Fibroblast of skin of back (primary cell): Measurements from ENCODE around the gene SPACA1.

Source experiments
- DNase-seq: peaks from one replicate; pipeline ENCODE4 v3.0.0-alpha.2; 2013

SPACA1 gene

DNA sequence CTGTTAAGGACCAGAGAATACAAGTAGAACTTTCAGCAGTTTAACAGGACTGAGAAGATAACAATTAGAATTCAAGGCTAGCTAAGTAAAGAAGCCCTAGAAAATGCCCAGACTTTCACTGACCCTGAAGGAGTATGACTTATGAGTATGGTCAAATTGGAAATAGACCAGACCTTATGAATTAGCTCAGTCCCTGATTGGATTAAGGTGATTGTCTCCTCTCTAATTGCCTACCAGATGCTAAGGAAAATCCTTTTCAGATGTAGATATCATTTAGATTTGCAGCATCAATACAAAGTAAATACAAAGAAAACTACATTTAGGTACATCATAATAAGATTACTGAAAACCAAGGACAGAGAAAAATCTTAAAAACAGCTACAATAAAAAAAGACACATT, 59.6 kb downstream of the SPACA1 start:
- DNase-seq: no peak

DNA sequence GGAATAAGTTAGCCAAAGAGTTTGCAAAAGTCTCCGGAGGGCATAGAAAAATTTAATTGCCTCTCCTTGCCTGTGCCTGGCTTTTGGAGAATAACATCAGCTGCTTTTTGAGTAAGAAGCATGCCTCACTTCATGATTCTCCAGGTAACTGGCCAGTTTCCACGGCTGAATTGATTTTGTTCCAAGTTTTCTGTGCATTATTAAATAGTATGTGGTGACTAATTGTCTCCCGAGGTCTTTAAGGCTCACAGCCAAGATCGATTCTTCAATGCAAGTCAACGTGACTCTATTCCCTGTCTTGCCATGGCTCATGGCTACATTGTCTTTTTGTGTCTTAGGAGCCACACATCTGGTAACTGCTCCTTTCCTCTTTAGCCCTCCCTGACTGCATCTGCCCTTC, 64.3 kb downstream of the SPACA1 start:
- no peak for DNase-seq

DNA sequence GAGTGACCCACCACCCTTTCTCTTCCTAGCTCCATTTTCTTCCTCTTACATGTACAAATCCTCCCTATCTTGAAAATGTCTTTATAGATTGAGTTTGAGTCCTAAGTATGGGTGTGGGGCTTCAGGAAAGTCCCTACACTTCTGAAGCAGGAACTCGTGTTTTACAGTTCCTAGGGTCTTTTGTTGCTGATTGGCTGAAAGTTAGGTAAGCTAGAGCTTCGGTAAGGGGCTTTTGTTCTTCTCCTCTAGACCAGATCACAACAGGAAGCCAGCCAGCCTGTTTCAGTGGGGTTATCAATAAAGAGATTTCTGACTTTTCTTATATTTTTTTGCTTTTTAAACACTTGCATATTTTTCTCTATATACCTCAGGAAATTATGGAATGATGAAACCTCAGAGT, 67.2 kb downstream of the SPACA1 start:
- DNase-seq: no peak

DNA sequence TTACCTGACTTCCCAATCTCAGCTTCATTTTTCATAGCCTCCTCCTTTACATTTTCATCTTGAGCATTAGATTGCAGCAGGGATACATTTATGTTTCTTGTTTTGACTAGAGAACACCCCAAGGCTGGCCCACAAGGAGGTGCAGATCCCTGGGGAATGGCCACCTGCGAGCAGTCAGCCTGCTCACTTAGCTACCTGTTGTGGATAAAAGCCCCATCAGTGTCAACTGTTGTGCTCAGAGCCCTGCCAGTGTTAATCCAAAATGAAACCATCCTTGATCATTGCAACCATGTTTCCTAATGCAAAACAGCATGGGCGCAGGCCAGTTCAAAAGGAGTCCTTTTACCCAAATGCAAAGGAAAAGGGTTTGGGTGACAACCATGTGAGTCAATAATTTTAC, 67.7 kb downstream of the SPACA1 start:
- DNase-seq: no peak

DNA sequence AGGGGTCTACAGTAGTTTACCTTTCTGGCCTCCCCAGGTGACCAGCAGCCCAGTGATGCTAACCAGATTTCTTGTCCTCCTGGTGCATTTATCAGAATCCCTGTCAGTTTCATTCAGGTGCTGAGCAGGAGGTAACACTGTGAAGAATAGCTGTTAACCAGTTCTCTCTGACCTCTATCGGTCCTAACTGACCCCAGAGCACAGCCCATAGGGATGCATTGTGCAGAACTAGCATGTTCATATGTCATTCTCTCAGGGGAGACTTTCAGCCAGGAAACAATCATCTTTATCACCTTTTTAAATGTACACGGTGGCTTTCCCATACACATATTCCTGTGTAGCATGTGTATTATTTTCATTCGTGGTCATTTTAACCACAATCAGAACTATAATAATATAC, 68.6 kb downstream of the SPACA1 start:
- no peak for DNase-seq
